IPS DF 4.7 (cell line): Measurements from ENCODE around the gene NXPH2.

Experiments used
- DNase-seq: peaks from one replicate; pipeline ENCODE4 v3.0.0-alpha.2; 2013; ENCODE audit warnings: low spot score; ENCODE audit errors: extremely low read depth

Gene NXPH2

DNA sequence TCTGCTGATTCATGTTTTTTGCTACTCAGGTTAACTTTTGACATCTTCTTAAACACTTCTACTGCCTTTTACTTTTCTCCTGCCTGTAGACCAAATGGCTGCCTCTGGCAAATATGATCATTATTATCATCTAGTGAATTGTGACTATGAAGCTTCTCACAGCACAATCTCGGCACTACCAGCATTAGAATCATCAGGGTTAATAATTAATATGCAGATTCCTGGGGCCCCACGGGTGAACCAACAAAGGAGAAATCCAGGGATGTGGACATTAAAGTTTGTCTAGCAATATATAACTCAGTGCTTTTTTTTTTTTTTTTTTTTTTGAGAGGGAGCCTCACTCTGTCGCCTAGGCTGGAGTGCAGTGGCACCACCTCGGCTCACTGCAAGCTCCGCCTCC is 142.5 kb downstream of the NXPH2 start:
- no peak for DNase-seq

DNA sequence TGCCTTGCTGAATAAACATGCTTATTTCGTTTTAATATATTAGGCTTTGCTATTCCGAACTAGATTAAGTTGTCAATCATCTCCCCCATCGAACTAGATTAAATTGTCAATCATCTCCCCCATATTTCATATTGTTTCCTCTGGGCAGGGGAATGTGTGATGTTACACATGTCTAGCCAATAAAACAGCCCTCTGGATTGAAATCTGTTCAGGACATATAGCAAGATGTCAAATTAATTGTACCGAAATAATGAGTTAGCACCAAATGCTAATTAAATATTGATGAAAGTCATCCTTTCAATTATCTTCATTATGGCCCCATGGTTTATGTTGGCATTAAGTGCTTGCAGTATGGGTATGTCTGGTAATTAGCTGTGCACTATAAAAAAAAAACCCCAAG is 143.1 kb downstream of the NXPH2 start:
- DNase-seq = no peak

DNA sequence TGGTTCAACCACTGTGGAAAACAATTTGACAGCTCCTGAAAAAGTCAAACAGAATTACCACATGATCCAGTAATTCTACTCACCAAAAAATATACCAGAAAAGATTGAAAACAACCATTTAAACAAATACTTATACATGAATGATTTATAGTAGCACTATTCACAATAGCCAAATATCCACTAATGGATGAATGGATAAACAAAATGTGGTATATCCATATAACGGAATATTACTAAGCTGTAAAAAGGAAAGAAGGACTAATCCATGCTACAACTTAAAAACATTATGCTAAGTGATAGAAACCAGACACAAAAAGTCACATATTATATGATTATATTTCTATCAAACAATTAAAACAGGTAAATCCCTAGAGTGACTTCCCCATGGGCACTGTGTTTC is 147.1 kb downstream of the NXPH2 start:
- DNase-seq = no peak

DNA sequence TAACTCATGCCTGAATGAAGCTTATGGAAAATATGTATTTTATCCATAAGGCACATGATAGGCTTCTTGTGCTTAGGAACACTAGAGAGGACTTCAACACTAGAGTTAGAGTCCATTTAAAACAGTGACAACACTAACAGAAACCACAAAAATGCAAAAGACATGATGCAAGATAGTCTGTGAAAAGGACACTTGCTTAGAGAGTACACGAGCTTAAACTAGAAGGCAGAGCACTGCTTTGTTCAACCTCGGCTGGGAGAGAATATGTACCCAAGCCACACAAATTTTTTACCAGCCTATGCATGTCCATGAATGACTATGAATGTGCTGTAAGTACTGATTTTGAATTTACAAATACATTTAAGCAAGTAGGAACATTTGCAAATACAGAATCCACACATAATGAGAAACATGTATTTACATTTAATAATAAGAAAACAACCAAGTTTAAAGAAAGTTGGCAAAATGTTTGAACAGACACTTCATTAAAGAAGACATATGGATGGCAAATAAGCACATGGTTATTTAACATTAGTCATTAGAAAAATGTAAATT is 148.0 kb downstream of the NXPH2 start:
- no peak for DNase-seq

DNA sequence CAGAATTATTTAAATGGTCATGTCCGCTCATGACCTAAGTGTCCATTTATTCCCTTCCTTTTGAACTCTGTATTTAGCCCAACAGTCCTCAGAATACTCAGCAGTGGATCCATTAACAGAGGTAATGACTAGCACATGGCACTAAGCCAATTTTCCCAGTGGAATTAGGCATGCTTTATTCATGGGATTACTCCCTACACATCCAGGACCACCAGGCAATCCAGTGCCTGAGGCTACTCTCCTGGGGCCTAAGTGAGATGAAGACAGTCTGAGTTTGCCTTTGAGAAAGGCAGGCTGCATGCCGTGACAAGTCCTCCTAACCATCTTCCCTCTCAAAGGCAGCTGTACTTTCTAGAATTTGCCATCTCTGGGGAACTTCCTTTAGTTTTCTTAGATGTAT is 150.0 kb downstream of the NXPH2 start:
- no peak for DNase-seq

DNA sequence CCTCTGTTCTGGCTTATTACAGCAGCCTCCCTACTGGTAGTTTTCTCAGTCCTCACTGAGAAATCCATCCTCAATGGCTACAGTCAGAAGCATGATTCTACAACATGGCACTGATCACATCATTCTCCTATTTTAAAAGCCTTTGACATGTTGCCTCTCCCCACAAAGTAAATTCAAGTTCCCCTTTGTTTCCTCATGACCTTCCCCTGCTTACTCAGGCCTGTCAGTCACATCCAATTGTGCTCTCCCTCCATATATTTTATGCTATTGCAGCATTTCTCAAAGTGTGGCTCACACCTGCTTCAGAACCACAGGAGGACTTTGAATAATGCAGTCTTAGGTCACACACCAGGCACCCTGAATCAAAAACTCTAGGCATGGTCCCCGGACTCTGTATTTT is 154.0 kb downstream of the NXPH2 start:
- no peak for DNase-seq

DNA sequence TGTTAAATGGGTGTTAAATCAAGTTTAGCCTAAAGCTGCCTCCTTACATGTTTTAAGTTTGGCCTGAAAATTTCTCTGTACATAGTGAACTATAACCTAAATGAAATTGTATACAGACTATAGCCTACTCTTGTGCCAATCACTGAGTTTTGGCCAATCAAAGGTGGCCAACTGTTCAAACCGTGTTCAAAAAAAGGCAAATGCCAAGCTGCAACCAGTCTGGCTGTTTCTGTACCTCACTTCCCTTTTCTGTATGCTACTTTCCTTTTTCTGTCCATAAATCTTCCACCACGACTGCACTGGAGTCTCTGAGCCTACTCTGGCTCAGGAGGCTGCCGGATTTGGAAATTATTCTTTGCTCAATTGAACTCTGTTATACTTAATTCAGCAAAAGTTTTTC is 157.6 kb downstream of the NXPH2 start:
- no peak for DNase-seq

DNA sequence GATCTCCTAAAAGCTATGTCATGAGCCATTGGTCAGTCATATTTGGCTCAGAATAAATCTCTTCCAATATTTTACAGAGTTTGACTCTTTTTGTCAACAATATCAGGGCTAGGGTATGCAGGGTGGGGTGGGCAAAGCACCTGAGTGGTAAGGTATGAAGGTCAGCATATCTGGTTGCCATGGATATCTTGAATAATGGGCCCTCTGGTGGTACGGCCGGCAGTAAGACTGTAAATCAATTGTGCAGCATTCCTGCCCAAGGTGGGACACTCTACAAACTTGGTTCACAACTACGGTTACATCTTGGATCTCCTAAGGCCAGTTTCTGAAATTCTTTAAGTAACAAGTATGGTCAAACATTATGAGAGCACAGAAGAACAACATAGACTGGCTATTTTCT is 159.1 kb downstream of the NXPH2 start:
- no peak for DNase-seq

DNA sequence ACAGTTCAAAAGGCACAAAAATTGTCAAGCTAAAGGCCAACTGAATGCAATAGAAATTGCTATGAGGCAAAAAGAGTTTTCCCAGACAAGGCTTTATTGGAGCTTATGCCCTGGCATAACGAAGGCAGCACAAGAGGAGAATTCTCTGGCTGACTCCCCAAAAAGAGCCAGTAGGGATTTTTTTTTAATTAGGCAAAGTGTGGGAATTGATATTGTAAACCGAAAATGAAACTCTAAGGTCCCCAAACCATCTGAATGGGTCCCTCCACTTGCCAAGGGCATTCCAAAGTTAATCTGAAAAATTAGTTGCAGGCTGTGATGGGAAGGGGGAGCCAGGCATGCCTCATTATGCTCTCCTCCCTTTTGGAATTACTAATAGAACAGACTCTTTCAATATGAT is 159.8 kb downstream of the NXPH2 start:
- DNase-seq = no peak
